PFSK-1 (cell line): ENCODE data around the gene CDKL1.

Source experiments
- POLR2AphosphoS5 ChIP-seq: IDR thresholded peaks from 2 replicates; pipeline ENCODE4 v1.6.1; 2012; ENCODE audit warnings: low read depth, mild to moderate bottlenecking, control low read depth, low read length, moderate library complexity
- REST ChIP-seq, 2 experiments: IDR thresholded peaks; 2 replicates each; pipeline versions ENCODE4 v1.6.1 to v1.8.0; 2011 to 2012; ENCODE audit warnings: low read depth in 2 of 2, low read length in 2 of 2, control low read depth in 1 of 2, inconsistent platforms in 1 of 2, mild to moderate bottlenecking in 1 of 2, moderate library complexity in 1 of 2; ENCODE audit not compliant: insufficient read depth in 1 of 2
- TAF1 ChIP-seq: IDR thresholded peaks from 2 replicates; pipeline ENCODE4 v1.6.1; 2012; ENCODE audit warnings: low read length, control low read depth, borderline replicate concordance; ENCODE audit not compliant: insufficient read depth

GRCh38 chr14:50353126-50353525, 43.6 kb downstream of the CDKL1 start:
- no peak for TF ChIP-seq POLR2AphosphoS5
- no peak for TF ChIP-seq REST (IDR thresholded peaks at IDR 0.05; ENCODE audit: insufficient read depth in 1 of 2, low read depth in 2 of 2, low read length in 2 of 2)
- TF ChIP-seq TAF1, result no peak
